A673 (cell line): ENCODE data around the gene GAB2.

Source experiments
- CTCF ChIP-seq: fragments of 300-800, 200-600 bp; sonication (generic); conservative IDR thresholded peaks from 2 replicates; pipeline ENCODE4 v1.5.1; 2017; ENCODE audit warnings: low read depth, mild to moderate bottlenecking, antibody characterized with exemption, low read length, moderate library complexity, mixed read lengths
- EZH2 ChIP-seq: fragments of 200-600 bp; sonication (generic); IDR thresholded peaks from 2 replicates; pipeline ENCODE4 v1.6.1; 2017; ENCODE audit warnings: borderline replicate concordance, low read depth, mild to moderate bottlenecking, mixed read lengths, antibody characterized with exemption, low read length; ENCODE audit not compliant: poor library complexity, severe bottlenecking

- TF ChIP-seq CTCF (no peak), EZH2 (no peak)
These were observed 31.2 kb downstream of the GAB2 start for GRCh38 chr11:78386215-78386941.
